ENCODE data around the gene SYTL5. TPM values are rescaled to one million over a fixed set of nuclear protein-coding genes. Genes with fewer than 3 reads are reported as not detected.

SYTL5 gene
- total and polyA plus RNA-seq, 4 donors, result 0.09 to 2.8 (median 1.0) TPM

GRCh38 chrX:38066934-38067333, 60.6 kb downstream of the SYTL5 start:
- DNase-seq (ENCODE audit: low spot score), result no peak

GRCh38 chrX:38069273-38069672, 62.9 kb downstream of the SYTL5 start:
- no peak for DNase-seq (ENCODE audit: low spot score)
- peaks cover 0 to 4% (median 0%) of the 10 kb centered on the region in 4 donors for H3K27me3 ChIP-seq (ENCODE audit: control insufficient read depth in 4 of 4, insufficient read depth in 4 of 4, low read length in 3 of 4)
- no peaks in the 10 kb centered on the region for H3K4me1 ChIP-seq (ENCODE audit: control insufficient read depth in 4 of 4, insufficient read depth in 4 of 4, low read length in 3 of 4)
- H3K9me3 ChIP-seq (ENCODE audit: control insufficient read depth in 4 of 4, low read length in 3 of 4), result no peaks in the 10 kb centered on the region
- TF ChIP-seq HNF4A (conservative IDR thresholded peaks at IDR 0.05) (no peak), NR2F2 (IDR thresholded peaks at IDR 0.05) (no peak), RAD21 (IDR thresholded peaks at IDR 0.05) (no peak), TAF1 (conservative IDR thresholded peaks at IDR 0.05) (no peak), HNF4G (IDR thresholded peaks at IDR 0.05) (no peak), GABPA (IDR thresholded peaks at IDR 0.05 in 1 of 2, conservative IDR thresholded peaks at IDR 0.05 in 1 of 2) (no peak), RXRA (IDR thresholded peaks at IDR 0.05) (no peak), REST (IDR thresholded peaks at IDR 0.05) (no peak)
- TF ChIP-seq, protein P1, sequence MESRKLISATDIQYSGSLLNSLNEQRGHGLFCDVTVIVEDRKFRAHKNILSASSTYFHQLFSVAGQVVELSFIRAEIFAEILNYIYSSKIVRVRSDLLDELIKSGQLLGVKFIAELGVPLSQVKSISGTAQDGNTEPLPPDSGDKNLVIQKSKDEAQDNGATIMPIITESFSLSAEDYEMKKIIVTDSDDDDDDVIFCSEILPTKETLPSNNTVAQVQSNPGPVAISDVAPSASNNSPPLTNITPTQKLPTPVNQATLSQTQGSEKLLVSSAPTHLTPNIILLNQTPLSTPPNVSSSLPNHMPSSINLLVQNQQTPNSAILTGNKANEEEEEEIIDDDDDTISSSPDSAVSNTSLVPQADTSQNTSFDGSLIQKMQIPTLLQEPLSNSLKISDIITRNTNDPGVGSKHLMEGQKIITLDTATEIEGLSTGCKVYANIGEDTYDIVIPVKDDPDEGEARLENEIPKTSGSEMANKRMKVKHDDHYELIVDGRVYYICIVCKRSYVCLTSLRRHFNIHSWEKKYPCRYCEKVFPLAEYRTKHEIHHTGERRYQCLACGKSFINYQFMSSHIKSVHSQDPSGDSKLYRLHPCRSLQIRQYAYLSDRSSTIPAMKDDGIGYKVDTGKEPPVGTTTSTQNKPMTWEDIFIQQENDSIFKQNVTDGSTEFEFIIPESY (IDR thresholded peaks at IDR 0.05), result no peak
- WGBS, result 90% methylated on average over 3 of the region's 3 CpGs
- H3K27ac ChIP-seq (ENCODE audit: low read depth in 1 of 2, low read length in 2 of 2), result no peak overlapping the region
- H3K36me3 ChIP-seq (ENCODE audit: control insufficient read depth in 4 of 4, insufficient read depth in 3 of 4, low read depth in 1 of 4, low read length in 3 of 4), result no peaks in the 10 kb centered on the region
- no peak overlapping the region for H3K4me3 ChIP-seq (ENCODE audit: low read depth in 1 of 3, low read length in 3 of 3)
- no peak overlapping the region for H3K9ac ChIP-seq (ENCODE audit: low read depth in 1 of 2, low read length in 2 of 2)

More at GRCh38 chrX:38066934-38067333, 60.6 kb downstream of the SYTL5 start:
- TF ChIP-seq, protein P2, sequence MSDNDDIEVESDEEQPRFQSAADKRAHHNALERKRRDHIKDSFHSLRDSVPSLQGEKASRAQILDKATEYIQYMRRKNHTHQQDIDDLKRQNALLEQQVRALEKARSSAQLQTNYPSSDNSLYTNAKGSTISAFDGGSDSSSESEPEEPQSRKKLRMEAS (IDR thresholded peaks at IDR 0.05), result no peak
- TF ChIP-seq YY1 (IDR thresholded peaks at IDR 0.05) (no peak), EGR1 (IDR thresholded peaks at IDR 0.05; ENCODE audit: low read depth in 2 of 2) (no peak), FOXA1 (IDR thresholded peaks at IDR 0.05) (no peak), HNF4A (conservative IDR thresholded peaks at IDR 0.05) (no peak)
- Histone ChIP-seq H3K9me3 (ENCODE audit: control insufficient read depth in 4 of 4, low read length in 3 of 4) (no peaks in the 10 kb centered on the region), H3K4me3 (ENCODE audit: low read depth in 1 of 3, low read length in 3 of 3) (no peak overlapping the region), H3K4me1 (ENCODE audit: control insufficient read depth in 4 of 4, insufficient read depth in 4 of 4, low read length in 3 of 4) (no peaks in the 10 kb centered on the region), H3K27me3 (ENCODE audit: control insufficient read depth in 4 of 4, insufficient read depth in 4 of 4, low read length in 3 of 4) (peaks cover 0 to under 1% (median 0%) of the 10 kb centered on the region in 4 donors), H3K36me3 (ENCODE audit: control insufficient read depth in 4 of 4, insufficient read depth in 3 of 4, low read depth in 1 of 4, low read length in 3 of 4) (no peaks in the 10 kb centered on the region), H3K9ac (ENCODE audit: low read depth in 1 of 2, low read length in 2 of 2) (no peak overlapping the region), H3K27ac (ENCODE audit: low read depth in 1 of 2, low read length in 2 of 2) (no peak overlapping the region)
- WGBS, result 94% methylated on average over 2 of the region's 2 CpGs

DNA sequence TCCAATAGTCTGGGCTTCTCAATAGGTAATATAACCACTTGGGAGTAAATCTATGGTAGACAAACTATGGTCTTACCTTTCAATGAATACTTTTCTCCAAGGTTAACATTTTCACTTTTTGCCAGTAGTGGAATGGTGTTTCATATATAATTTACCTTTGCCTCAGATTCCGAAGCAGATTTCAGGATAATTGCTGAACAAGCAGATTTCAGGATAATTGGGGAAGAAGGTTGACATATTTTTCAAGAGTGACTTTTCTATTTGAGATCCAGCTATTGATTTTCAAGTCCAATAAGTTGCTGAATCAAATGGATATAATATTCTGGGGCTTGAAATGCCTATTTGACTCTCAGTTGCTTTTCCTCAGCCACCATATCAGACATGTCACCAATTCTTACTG, 63.6 kb downstream of the SYTL5 start:
- Histone ChIP-seq H3K9me3 (ENCODE audit: control insufficient read depth in 4 of 4, low read length in 3 of 4) (no peaks in the 10 kb centered on the region), H3K27ac (ENCODE audit: low read depth in 1 of 2, low read length in 2 of 2) (no peak overlapping the region), H3K4me1 (ENCODE audit: control insufficient read depth in 4 of 4, insufficient read depth in 4 of 4, low read length in 3 of 4) (no peaks in the 10 kb centered on the region), H3K36me3 (ENCODE audit: control insufficient read depth in 4 of 4, insufficient read depth in 3 of 4, low read depth in 1 of 4, low read length in 3 of 4) (no peaks in the 10 kb centered on the region), H3K4me3 (ENCODE audit: low read depth in 1 of 3, low read length in 3 of 3) (no peak overlapping the region), H3K9ac (ENCODE audit: low read depth in 1 of 2, low read length in 2 of 2) (no peak overlapping the region), H3K27me3 (ENCODE audit: control insufficient read depth in 4 of 4, insufficient read depth in 4 of 4, low read length in 3 of 4) (peaks cover 0 to 4% (median 0%) of the 10 kb centered on the region in 4 donors)
- 96% methylated on average over 1 of the region's 1 CpG for WGBS
- DNase-seq (ENCODE audit: low spot score), result no peak
- TF ChIP-seq TAF1 (conservative IDR thresholded peaks at IDR 0.05) (no peak), HNF4A (conservative IDR thresholded peaks at IDR 0.05) (no peak), EGR1 (IDR thresholded peaks at IDR 0.05; ENCODE audit: low read depth in 2 of 2) (no peak), REST (IDR thresholded peaks at IDR 0.05) (no peak), RAD21 (IDR thresholded peaks at IDR 0.05) (no peak), YY1 (IDR thresholded peaks at IDR 0.05) (no peak), FOXA1 (IDR thresholded peaks at IDR 0.05) (no peak), SP1 (IDR thresholded peaks at IDR 0.05) (no peak)
- TF ChIP-seq, protein P1 (IDR thresholded peaks at IDR 0.05), result no peak
- TF ChIP-seq, protein P2 (IDR thresholded peaks at IDR 0.05), result no peak

All from liver (tissue), 9 donors.